ENCODE results near the gene CTRB2. TPM values are rescaled to one million over a fixed set of nuclear protein-coding genes. Genes with fewer than 3 reads are reported as not detected.

The CTRB2 gene
- total and polyA plus RNA-seq, 3 experiments from 2014 or later = not detected

- no peak overlapping the region for H3K4me3 Mint-ChIP-seq
- no peak overlapping the region for H3K4me3 ChIP-seq (ENCODE audit: low read length)
- no peaks in the 10 kb centered on the region for H3K27me3 ChIP-seq (ENCODE audit: insufficient read depth, low read length, poor library complexity, severe bottlenecking)
- POLR2A ChIA-PET = no interaction called here
- H3K9me3 ChIP-seq (ENCODE audit: low read length) = no peaks in the 10 kb centered on the region
- H3K27ac Mint-ChIP-seq = no peak overlapping the region
- no peaks in the 10 kb centered on the region for H3K36me3 ChIP-seq (ENCODE audit: insufficient read depth, low read length)
- peaks cover 4 to 11% (median 6%) of the 10 kb centered on the region in 3 donors for H3K4me1 Mint-ChIP-seq
- H3K36me3 Mint-ChIP-seq = no peaks in the 10 kb centered on the region
- H3K9me3 Mint-ChIP-seq = no peaks in the 10 kb centered on the region
- H3K27ac ChIP-seq (ENCODE audit: low read depth, low read length) = no peak overlapping the region
- no peaks in the 10 kb centered on the region for H3K4me1 ChIP-seq (ENCODE audit: insufficient read depth, low read length)
- CTCF ChIA-PET = interaction anchor here (0.7 to 0.9 kb wide), 2 partner anchors 32 to 158 kb away, joined by 3 read pairs; no protein-coding TSS in a partner anchor
- DNase-seq = no peak
- peaks cover 7 to 12% of the 10 kb centered on the region in 2 donors for H3K27me3 Mint-ChIP-seq
Observed at GRCh38 chr16:75231570-75231969, 24.6 kb upstream of the CTRB2 start.

GRCh38 chr16:75230471-75231110 is 23.6 kb upstream of the CTRB2 start:
- POLR2A ChIA-PET = no interaction called here
- H3K9me3 Mint-ChIP-seq = no peaks in the 10 kb centered on the region

GRCh38 chr16:75229172-75230031 is 22.4 kb upstream of the CTRB2 start:
- H3K4me1 ChIP-seq (ENCODE audit: insufficient read depth, low read length) = no peaks in the 10 kb centered on the region
- Mint-ChIP-seq H3K27me3 (peaks cover 4 to 12% of the 10 kb centered on the region in 2 donors), H3K27ac (no peak overlapping the region), H3K4me1 (peaks cover 2 to 4% (median 4%) of the 10 kb centered on the region in 3 donors), H3K36me3 (no peaks in the 10 kb centered on the region), H3K9me3 (no peaks in the 10 kb centered on the region), H3K4me3 (no peak overlapping the region)
- H3K27me3 ChIP-seq (ENCODE audit: insufficient read depth, low read length, poor library complexity, severe bottlenecking) = no peaks in the 10 kb centered on the region
- no peak overlapping the region for H3K4me3 ChIP-seq (ENCODE audit: low read length)
- no peak overlapping the region for H3K27ac ChIP-seq (ENCODE audit: low read depth, low read length)
- no peak for DNase-seq
- H3K9me3 ChIP-seq (ENCODE audit: low read length) = no peaks in the 10 kb centered on the region
- CTCF ChIA-PET = interaction anchor here (1.2 kb wide), 1 partner anchor 30 kb away, joined by 3 read pairs; no protein-coding TSS in a partner anchor
- POLR2A ChIA-PET = no interaction called here
- H3K36me3 ChIP-seq (ENCODE audit: insufficient read depth, low read length) = no peaks in the 10 kb centered on the region

More at GRCh38 chr16:75230471-75231110, 23.6 kb upstream of the CTRB2 start:
- CTCF ChIA-PET = interaction anchor here (0.7 to 0.9 kb wide), 2 partner anchors 31 to 150 kb away, joined by 3 read pairs; no protein-coding TSS in a partner anchor
- Histone ChIP-seq H3K4me3 (ENCODE audit: low read length) (no peak overlapping the region), H3K4me1 (ENCODE audit: insufficient read depth, low read length) (no peaks in the 10 kb centered on the region), H3K27ac (ENCODE audit: low read depth, low read length) (no peak overlapping the region), H3K27me3 (ENCODE audit: insufficient read depth, low read length, poor library complexity, severe bottlenecking) (no peaks in the 10 kb centered on the region), H3K9me3 (ENCODE audit: low read length) (no peaks in the 10 kb centered on the region), H3K36me3 (ENCODE audit: insufficient read depth, low read length) (no peaks in the 10 kb centered on the region)
- no peak for DNase-seq
- peaks cover 4 to 12% of the 10 kb centered on the region in 2 donors for H3K27me3 Mint-ChIP-seq
- H3K36me3 Mint-ChIP-seq = no peaks in the 10 kb centered on the region
- H3K4me3 Mint-ChIP-seq = no peak overlapping the region
- H3K27ac Mint-ChIP-seq = no peak overlapping the region
- peaks cover 2 to 4% (median 4%) of the 10 kb centered on the region in 3 donors for H3K4me1 Mint-ChIP-seq

- Histone ChIP-seq H3K4me3 (ENCODE audit: low read length) (no peak overlapping the region), H3K4me1 (ENCODE audit: insufficient read depth, low read length) (no peaks in the 10 kb centered on the region), H3K36me3 (ENCODE audit: insufficient read depth, low read length) (no peaks in the 10 kb centered on the region), H3K9me3 (ENCODE audit: low read length) (no peaks in the 10 kb centered on the region), H3K27me3 (ENCODE audit: insufficient read depth, low read length, poor library complexity, severe bottlenecking) (no peaks in the 10 kb centered on the region), H3K27ac (ENCODE audit: low read depth, low read length) (no peak overlapping the region)
- H3K4me1 Mint-ChIP-seq = no peaks in the 10 kb centered on the region
- no peak overlapping the region for H3K27ac Mint-ChIP-seq
- ChIA-PET CTCF (interaction anchor here (1.2 kb wide), 1 partner anchor 28 kb away, joined by 3 read pairs; no protein-coding TSS in a partner anchor), POLR2A (no interaction called here)
- DNase-seq = no peak
- H3K9me3 Mint-ChIP-seq = no peaks in the 10 kb centered on the region
- peaks cover 6 to 12% of the 10 kb centered on the region in 2 donors for H3K27me3 Mint-ChIP-seq
- no peaks in the 10 kb centered on the region for H3K36me3 Mint-ChIP-seq
- H3K4me3 Mint-ChIP-seq = no peak overlapping the region
Observed at GRCh38 chr16:75228143-75228976, 21.4 kb upstream of the CTRB2 start.

- H3K9me3 ChIP-seq (ENCODE audit: low read length) = no peaks in the 10 kb centered on the region
- POLR2A ChIA-PET = no interaction called here
- Mint-ChIP-seq H3K27ac (no peak overlapping the region), H3K4me1 (no peaks in the 10 kb centered on the region), H3K4me3 (no peak overlapping the region), H3K9me3 (no peaks in the 10 kb centered on the region), H3K36me3 (no peaks in the 10 kb centered on the region), H3K27me3 (peaks cover 6 to 12% of the 10 kb centered on the region in 2 donors)
- H3K36me3 ChIP-seq (ENCODE audit: insufficient read depth, low read length) = no peaks in the 10 kb centered on the region
- DNase-seq = no peak
- no peak overlapping the region for H3K27ac ChIP-seq (ENCODE audit: low read depth, low read length)
- CTCF ChIA-PET = interaction anchor here (0.9 kb wide), 1 partner anchor 28 kb away, joined by 3 read pairs; no protein-coding TSS in a partner anchor
- H3K4me1 ChIP-seq (ENCODE audit: insufficient read depth, low read length) = no peaks in the 10 kb centered on the region
- H3K4me3 ChIP-seq (ENCODE audit: low read length) = no peak overlapping the region
- H3K27me3 ChIP-seq (ENCODE audit: insufficient read depth, low read length, poor library complexity, severe bottlenecking) = no peaks in the 10 kb centered on the region
Observed at GRCh38 chr16:75227361-75228142, 20.6 kb upstream of the CTRB2 start.

- Mint-ChIP-seq H3K4me3 (no peak overlapping the region), H3K27ac (no peak overlapping the region), H3K4me1 (no peaks in the 10 kb centered on the region), H3K27me3 (peaks cover 6 to 12% of the 10 kb centered on the region in 2 donors), H3K9me3 (no peaks in the 10 kb centered on the region), H3K36me3 (no peaks in the 10 kb centered on the region)
- ChIA-PET POLR2A (no interaction called here), CTCF (interaction anchor here (0.9 kb wide), 1 partner anchor 27 kb away, joined by 3 read pairs; no protein-coding TSS in a partner anchor)
- Histone ChIP-seq H3K27ac (ENCODE audit: low read depth, low read length) (no peak overlapping the region), H3K27me3 (ENCODE audit: insufficient read depth, low read length, poor library complexity, severe bottlenecking) (no peaks in the 10 kb centered on the region), H3K4me3 (ENCODE audit: low read length) (no peak overlapping the region), H3K9me3 (ENCODE audit: low read length) (no peaks in the 10 kb centered on the region), H3K36me3 (ENCODE audit: insufficient read depth, low read length) (no peaks in the 10 kb centered on the region), H3K4me1 (ENCODE audit: insufficient read depth, low read length) (no peaks in the 10 kb centered on the region)
- no peak for DNase-seq
Observed at GRCh38 chr16:75226550-75227360, 19.8 kb upstream of the CTRB2 start.

Measured in CD8-positive, alpha-beta memory T cell (primary cell).